Activated T-cell treated with anti-CD3 and anti-CD28 coated beads for 4 hours (primary cell): ENCODE results near the gene TMED9.
"Not testable (repeated sequence)": the region's sequence is repeated elsewhere in the genome, so short reads cannot be mapped to it uniquely, and the experiment has no call there.

ENCODE experiments used
- DNase-seq: peaks from one replicate; pipeline ENCODE4 v3.0.0-alpha.2; 2020

Gene TMED9

GRCh38 chr5:177607452-177608192, 15.6 kb downstream of the TMED9 start:
- peak; percentile 36 for DNase-seq

GRCh38 chr5:177608243-177609075, 16.5 kb downstream of the TMED9 start:
- DNase-seq, result no peak

GRCh38 chr5:177609076-177610059, 17.4 kb downstream of the TMED9 start:
- DNase-seq, result no peak

GRCh38 chr5:177610131-177610769, 18.2 kb downstream of the TMED9 start:
- no peak for DNase-seq

- no peak for DNase-seq
Observed at GRCh38 chr5:177610770-177611445, 18.9 kb downstream of the TMED9 start.

- DNase-seq, result no peak
Observed at GRCh38 chr5:177611446-177612214, 19.6 kb downstream of the TMED9 start.

- no peak for DNase-seq
Observed at GRCh38 chr5:177612215-177612673, 20.2 kb downstream of the TMED9 start.

- DNase-seq, result no peak
Observed at GRCh38 chr5:177620560-177620959, 28.6 kb downstream of the TMED9 start.

GRCh38 chr5:177624172-177624571, 32.2 kb downstream of the TMED9 start:
- DNase-seq, result not testable (repeated sequence)

GRCh38 chr5:177630186-177630585, 38.2 kb downstream of the TMED9 start:
- not testable (repeated sequence) for DNase-seq

- DNase-seq, result not testable (repeated sequence)
Observed at GRCh38 chr5:177634912-177635311, 42.9 kb downstream of the TMED9 start.

GRCh38 chr5:177645462-177645861, 53.5 kb downstream of the TMED9 start:
- DNase-seq, result not testable (repeated sequence)
